AG09319 (cell line): ENCODE results near the gene GALNT14.

Experiments
- DNase-seq: peaks from one replicate; pipeline ENCODE4 v3.0.0-alpha.2; 2010; ENCODE audit warnings: low read depth; ENCODE audit errors: extremely low read depth
- TF ChIP-seq, protein P1 (sequence below): IDR thresholded peaks from 2 replicates; pipeline ENCODE4 v1.5.1; 2011; ENCODE audit warnings: low read depth, mild to moderate bottlenecking, inconsistent platforms, low read length, moderate library complexity

The GALNT14 gene

DNA sequence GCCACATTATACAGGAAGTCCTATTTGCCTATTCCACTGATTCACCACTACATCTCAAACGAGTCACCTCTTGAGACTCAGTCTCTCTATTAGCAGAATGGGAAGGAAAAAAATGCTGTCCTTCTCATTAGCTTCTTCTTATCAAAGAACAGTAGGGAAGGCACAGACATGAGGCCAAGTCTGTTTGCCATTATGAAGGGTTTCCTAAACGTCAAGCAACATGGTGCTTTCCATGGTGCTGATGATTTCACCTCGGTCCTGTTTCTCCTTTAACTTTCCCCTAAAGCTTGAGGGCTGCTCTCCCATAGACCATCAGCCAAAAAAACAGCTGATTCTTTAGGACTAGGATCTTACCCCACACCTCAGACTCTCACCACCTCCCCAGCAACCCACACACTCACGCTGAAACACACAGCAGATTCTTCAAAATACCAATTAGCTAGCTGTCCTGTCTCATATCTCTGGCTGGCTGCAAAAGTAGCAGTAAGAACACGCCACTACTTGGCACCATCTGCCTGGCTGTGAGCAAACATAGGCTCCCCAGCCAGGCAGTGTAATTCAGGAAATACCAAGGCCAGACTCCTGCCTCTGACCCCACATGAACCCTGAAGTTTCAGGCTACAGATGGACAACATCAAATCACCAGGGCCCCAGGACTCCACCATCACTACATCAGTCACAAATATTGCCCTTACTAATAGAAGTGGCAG lies 30.5 kb downstream of the GALNT14 start:
- TF ChIP-seq, protein P1, sequence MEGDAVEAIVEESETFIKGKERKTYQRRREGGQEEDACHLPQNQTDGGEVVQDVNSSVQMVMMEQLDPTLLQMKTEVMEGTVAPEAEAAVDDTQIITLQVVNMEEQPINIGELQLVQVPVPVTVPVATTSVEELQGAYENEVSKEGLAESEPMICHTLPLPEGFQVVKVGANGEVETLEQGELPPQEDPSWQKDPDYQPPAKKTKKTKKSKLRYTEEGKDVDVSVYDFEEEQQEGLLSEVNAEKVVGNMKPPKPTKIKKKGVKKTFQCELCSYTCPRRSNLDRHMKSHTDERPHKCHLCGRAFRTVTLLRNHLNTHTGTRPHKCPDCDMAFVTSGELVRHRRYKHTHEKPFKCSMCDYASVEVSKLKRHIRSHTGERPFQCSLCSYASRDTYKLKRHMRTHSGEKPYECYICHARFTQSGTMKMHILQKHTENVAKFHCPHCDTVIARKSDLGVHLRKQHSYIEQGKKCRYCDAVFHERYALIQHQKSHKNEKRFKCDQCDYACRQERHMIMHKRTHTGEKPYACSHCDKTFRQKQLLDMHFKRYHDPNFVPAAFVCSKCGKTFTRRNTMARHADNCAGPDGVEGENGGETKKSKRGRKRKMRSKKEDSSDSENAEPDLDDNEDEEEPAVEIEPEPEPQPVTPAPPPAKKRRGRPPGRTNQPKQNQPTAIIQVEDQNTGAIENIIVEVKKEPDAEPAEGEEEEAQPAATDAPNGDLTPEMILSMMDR = no peak
- DNase-seq = no peak

DNA sequence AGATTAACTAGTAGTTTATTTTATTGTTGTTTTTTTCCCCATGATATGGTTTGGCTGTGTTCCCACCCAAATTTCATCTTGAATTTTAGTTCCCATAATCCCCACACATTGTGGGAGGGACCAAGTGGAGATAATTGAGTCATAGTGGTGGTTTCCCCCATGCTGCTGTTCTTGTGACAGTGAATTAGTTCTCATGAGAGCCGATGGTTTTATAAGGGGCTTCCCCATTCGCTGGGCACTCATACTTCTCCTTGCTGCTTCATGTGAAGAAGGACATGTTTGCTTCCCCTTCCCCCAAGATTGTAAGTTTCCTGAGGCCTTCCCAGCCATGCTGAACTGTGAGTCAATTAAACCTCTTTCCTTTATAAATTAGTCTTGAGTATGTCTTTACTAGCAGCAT lies 36.5 kb downstream of the GALNT14 start:
- DNase-seq = no peak
- TF ChIP-seq, protein P1 = no peak

GRCh38 chr2:31097962-31098613 lies 40.2 kb downstream of the GALNT14 start:
- DNase-seq = no peak
- TF ChIP-seq, protein P1 = no peak

GRCh38 chr2:31090188-31090587 lies 48.1 kb downstream of the GALNT14 start:
- TF ChIP-seq, protein P1 = no peak
- no peak for DNase-seq

DNA sequence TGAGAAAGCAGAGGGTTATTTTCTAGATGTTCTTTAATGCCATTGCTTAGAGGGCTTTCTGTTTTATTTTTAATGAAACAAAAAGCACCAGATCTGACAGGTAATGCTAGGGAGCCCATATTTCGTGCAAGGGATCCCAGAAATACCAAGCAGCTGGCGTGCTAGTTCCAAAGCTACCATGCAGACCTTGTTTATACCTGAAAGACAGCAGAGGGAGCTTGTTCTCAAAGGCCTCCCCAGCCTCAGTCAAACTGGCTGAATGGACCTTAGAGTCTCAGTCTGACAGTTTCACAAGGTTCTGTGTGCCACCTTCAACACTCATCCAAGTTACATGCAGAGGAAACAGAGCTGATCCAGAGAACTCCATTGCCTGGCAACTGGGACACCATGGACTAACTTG lies 48.6 kb downstream of the GALNT14 start:
- TF ChIP-seq, protein P1 = peak; percentile 3
- DNase-seq = no peak

DNA sequence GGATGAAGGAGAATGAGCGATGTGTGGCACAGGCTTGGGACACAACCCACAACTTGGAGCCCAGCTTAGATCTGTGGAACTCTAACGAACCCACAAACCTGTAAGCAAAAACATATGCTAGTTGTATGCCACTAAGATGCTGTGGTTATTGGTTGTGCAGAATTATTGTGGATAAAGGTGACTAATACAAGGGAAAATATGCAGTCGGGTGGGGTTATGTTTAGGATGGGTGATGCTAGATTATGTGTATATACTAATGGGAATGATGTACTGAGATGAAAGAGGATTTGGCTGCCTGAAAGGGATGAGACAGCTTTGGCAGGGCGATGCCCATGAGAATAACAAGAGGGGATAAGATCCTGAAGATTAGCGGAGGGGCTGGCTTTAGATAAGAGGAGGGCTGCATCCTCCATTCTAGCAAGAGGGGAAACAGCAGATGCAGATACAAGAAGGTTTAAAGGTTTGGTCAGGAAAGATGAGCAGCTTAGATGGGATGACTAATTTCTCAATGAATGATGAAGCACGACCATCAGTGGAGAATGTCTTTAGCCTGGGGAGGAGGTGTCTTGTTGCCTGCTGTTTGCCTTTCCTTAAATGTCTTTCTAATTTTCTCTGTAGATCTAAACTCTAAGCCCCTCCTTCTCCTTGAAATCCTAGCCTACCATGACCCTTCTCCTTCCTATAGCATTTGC lies 49.6 kb downstream of the GALNT14 start:
- TF ChIP-seq, protein P1 = no peak
- DNase-seq = peak; percentile 30

- TF ChIP-seq, protein P1 = no peak
- no peak for DNase-seq
Measured at GRCh38 chr2:31087491-31087890, 50.7 kb downstream of the GALNT14 start.
